Activated naive CD8-positive, alpha-beta T cell treated with anti-CD3 and anti-CD28 coated beads, Interleukin-2, amount 50 U/mL, for 24 hours (primary cell): ENCODE measurements around the gene CALN1.

ENCODE experiments used
- ATAC-seq: fragments of 150-1000 bp; cut with Tn5 transposase; one replicate; pipeline ENCODE4 v1.10.0; 2021
- DNase-seq: peaks from one replicate; pipeline ENCODE4 v3.0.0; 2021
- H3K27ac Mint-ChIP-seq: one replicate; pipeline ENCODE4 v1.8.0; 2021; ENCODE audit warnings: mild to moderate bottlenecking, mixed read lengths
- H3K27me3 Mint-ChIP-seq: one replicate; pipeline ENCODE4 v1.8.0; 2021; ENCODE audit warnings: mixed read lengths
- H3K36me3 Mint-ChIP-seq: one replicate; pipeline ENCODE4 v1.8.0; 2021; ENCODE audit warnings: low read depth, mixed read lengths
- H3K4me1 Mint-ChIP-seq: one replicate; pipeline ENCODE4 v1.8.0; 2021; ENCODE audit warnings: mixed read lengths
- H3K4me3 Mint-ChIP-seq: one replicate; pipeline ENCODE4 v1.8.0; 2021; ENCODE audit warnings: mild to moderate bottlenecking, moderate library complexity, mixed read lengths
- H3K9me3 Mint-ChIP-seq: one replicate; pipeline ENCODE4 v1.8.0; 2021; ENCODE audit warnings: mixed read lengths

The CALN1 gene

GRCh38 chr7:71871446-71871845 is 540.7 kb downstream of the CALN1 start:
- Mint-ChIP-seq H3K9me3 (peaks cover 11% of the 10 kb centered on the region), H3K4me3 (no peak overlapping the region), H3K4me1 (no peaks in the 10 kb centered on the region), H3K27ac (no peak overlapping the region), H3K27me3 (no peaks in the 10 kb centered on the region), H3K36me3 (no peaks in the 10 kb centered on the region)
- DNase-seq (no peak), ATAC-seq (no peak)

- ATAC-seq, result no peak
Measured at GRCh38 chr7:71870812-71871211, 541.3 kb downstream of the CALN1 start.

GRCh38 chr7:71868797-71869196 is 543.3 kb downstream of the CALN1 start:
- H3K4me3 Mint-ChIP-seq, result no peak overlapping the region
- no peak for ATAC-seq

More at GRCh38 chr7:71870812-71871211, 541.3 kb downstream of the CALN1 start:
- peaks cover 13% of the 10 kb centered on the region for H3K9me3 Mint-ChIP-seq
- H3K36me3 Mint-ChIP-seq, result no peaks in the 10 kb centered on the region
- H3K27ac Mint-ChIP-seq, result no peak overlapping the region
- H3K27me3 Mint-ChIP-seq, result no peaks in the 10 kb centered on the region
- H3K4me3 Mint-ChIP-seq, result no peak overlapping the region
- H3K4me1 Mint-ChIP-seq, result no peaks in the 10 kb centered on the region
- DNase-seq, result no peak

GRCh38 chr7:71867626-71868025 is 544.5 kb downstream of the CALN1 start:
- H3K9me3 Mint-ChIP-seq, result peaks cover 19% of the 10 kb centered on the region
- H3K4me3 Mint-ChIP-seq, result no peak overlapping the region

More at GRCh38 chr7:71868797-71869196, 543.3 kb downstream of the CALN1 start:
- peaks cover 19% of the 10 kb centered on the region for H3K9me3 Mint-ChIP-seq
- no peak for DNase-seq
- no peak overlapping the region for H3K27ac Mint-ChIP-seq
- no peaks in the 10 kb centered on the region for H3K4me1 Mint-ChIP-seq
- H3K36me3 Mint-ChIP-seq, result no peaks in the 10 kb centered on the region
- H3K27me3 Mint-ChIP-seq, result no peaks in the 10 kb centered on the region

GRCh38 chr7:71865172-71865571 is 547.0 kb downstream of the CALN1 start:
- Mint-ChIP-seq H3K4me3 (no peak overlapping the region), H3K36me3 (no peaks in the 10 kb centered on the region), H3K9me3 (peaks cover 15% of the 10 kb centered on the region), H3K27ac (no peak overlapping the region), H3K4me1 (no peaks in the 10 kb centered on the region), H3K27me3 (no peaks in the 10 kb centered on the region)
- DNase-seq, result no peak
- ATAC-seq, result no peak

More at GRCh38 chr7:71867626-71868025, 544.5 kb downstream of the CALN1 start:
- Mint-ChIP-seq H3K27ac (no peak overlapping the region), H3K4me1 (no peaks in the 10 kb centered on the region), H3K36me3 (no peaks in the 10 kb centered on the region), H3K27me3 (no peaks in the 10 kb centered on the region)
- ATAC-seq (no peak), DNase-seq (no peak)

- H3K27ac Mint-ChIP-seq, result no peak overlapping the region
- DNase-seq (no peak), ATAC-seq (no peak)
- H3K4me1 Mint-ChIP-seq, result no peaks in the 10 kb centered on the region
- no peak overlapping the region for H3K4me3 Mint-ChIP-seq
- H3K9me3 Mint-ChIP-seq, result peaks cover 15% of the 10 kb centered on the region
- H3K27me3 Mint-ChIP-seq, result no peaks in the 10 kb centered on the region
- H3K36me3 Mint-ChIP-seq, result no peaks in the 10 kb centered on the region
Measured at GRCh38 chr7:71864130-71864529, 548.0 kb downstream of the CALN1 start.

GRCh38 chr7:71860572-71860971 is 551.6 kb downstream of the CALN1 start:
- ATAC-seq (no peak), DNase-seq (no peak)
- H3K27ac Mint-ChIP-seq, result no peak overlapping the region
- H3K27me3 Mint-ChIP-seq, result no peaks in the 10 kb centered on the region
- no peak overlapping the region for H3K4me3 Mint-ChIP-seq
- peaks cover 6% of the 10 kb centered on the region for H3K9me3 Mint-ChIP-seq
- H3K36me3 Mint-ChIP-seq, result no peaks in the 10 kb centered on the region
- no peaks in the 10 kb centered on the region for H3K4me1 Mint-ChIP-seq

- H3K4me1 Mint-ChIP-seq, result no peaks in the 10 kb centered on the region
- H3K9me3 Mint-ChIP-seq, result no peaks in the 10 kb centered on the region
- H3K36me3 Mint-ChIP-seq, result no peaks in the 10 kb centered on the region
- DNase-seq, result no peak
- ATAC-seq, result no peak
- no peaks in the 10 kb centered on the region for H3K27me3 Mint-ChIP-seq
- H3K27ac Mint-ChIP-seq, result no peak overlapping the region
- no peak overlapping the region for H3K4me3 Mint-ChIP-seq
Measured at GRCh38 chr7:71857338-71857737, 554.8 kb downstream of the CALN1 start.

- Mint-ChIP-seq H3K4me3 (no peak overlapping the region), H3K27ac (no peak overlapping the region), H3K36me3 (no peaks in the 10 kb centered on the region), H3K9me3 (no peaks in the 10 kb centered on the region), H3K27me3 (no peaks in the 10 kb centered on the region), H3K4me1 (no peaks in the 10 kb centered on the region)
- no peak for ATAC-seq
- DNase-seq, result no peak
Measured at GRCh38 chr7:71854546-71855397, 557.4 kb downstream of the CALN1 start.

GRCh38 chr7:71851776-71852498 is 560.2 kb downstream of the CALN1 start:
- no peaks in the 10 kb centered on the region for H3K4me1 Mint-ChIP-seq
- H3K27me3 Mint-ChIP-seq, result no peaks in the 10 kb centered on the region
- H3K36me3 Mint-ChIP-seq, result no peaks in the 10 kb centered on the region
- no peak for DNase-seq
- no peak for ATAC-seq
- no peak overlapping the region for H3K4me3 Mint-ChIP-seq
- no peaks in the 10 kb centered on the region for H3K9me3 Mint-ChIP-seq
- no peak overlapping the region for H3K27ac Mint-ChIP-seq

GRCh38 chr7:71846160-71846559 is 566.0 kb downstream of the CALN1 start:
- ATAC-seq (no peak), DNase-seq (no peak)
- Mint-ChIP-seq H3K4me3 (no peak overlapping the region), H3K27ac (no peak overlapping the region), H3K9me3 (no peaks in the 10 kb centered on the region), H3K4me1 (no peaks in the 10 kb centered on the region), H3K27me3 (no peaks in the 10 kb centered on the region), H3K36me3 (no peaks in the 10 kb centered on the region)

GRCh38 chr7:71843676-71844075 is 568.5 kb downstream of the CALN1 start:
- no peaks in the 10 kb centered on the region for H3K36me3 Mint-ChIP-seq

GRCh38 chr7:71842786-71843185 is 569.4 kb downstream of the CALN1 start:
- Mint-ChIP-seq H3K27me3 (no peaks in the 10 kb centered on the region), H3K9me3 (no peaks in the 10 kb centered on the region), H3K4me1 (no peaks in the 10 kb centered on the region), H3K4me3 (no peak overlapping the region), H3K36me3 (no peaks in the 10 kb centered on the region), H3K27ac (no peak overlapping the region)
- ATAC-seq (no peak), DNase-seq (no peak)

More at GRCh38 chr7:71843676-71844075, 568.5 kb downstream of the CALN1 start:
- no peaks in the 10 kb centered on the region for H3K4me1 Mint-ChIP-seq
- no peak overlapping the region for H3K27ac Mint-ChIP-seq
- DNase-seq (no peak), ATAC-seq (no peak)
- H3K4me3 Mint-ChIP-seq, result no peak overlapping the region
- H3K9me3 Mint-ChIP-seq, result no peaks in the 10 kb centered on the region
- H3K27me3 Mint-ChIP-seq, result no peaks in the 10 kb centered on the region

GRCh38 chr7:71842381-71842780 is 569.8 kb downstream of the CALN1 start:
- H3K4me3 Mint-ChIP-seq, result no peak overlapping the region
- ATAC-seq (no peak), DNase-seq (no peak)
- no peak overlapping the region for H3K27ac Mint-ChIP-seq
- H3K27me3 Mint-ChIP-seq, result no peaks in the 10 kb centered on the region
- H3K4me1 Mint-ChIP-seq, result no peaks in the 10 kb centered on the region
- H3K9me3 Mint-ChIP-seq, result no peaks in the 10 kb centered on the region
- no peaks in the 10 kb centered on the region for H3K36me3 Mint-ChIP-seq

GRCh38 chr7:71835056-71835455 is 577.1 kb downstream of the CALN1 start:
- ATAC-seq (no peak), DNase-seq (no peak)
- H3K9me3 Mint-ChIP-seq, result peaks cover 4% of the 10 kb centered on the region
- H3K27ac Mint-ChIP-seq, result no peak overlapping the region
- H3K4me1 Mint-ChIP-seq, result no peaks in the 10 kb centered on the region
- H3K36me3 Mint-ChIP-seq, result no peaks in the 10 kb centered on the region
- H3K4me3 Mint-ChIP-seq, result no peak overlapping the region
- H3K27me3 Mint-ChIP-seq, result no peaks in the 10 kb centered on the region
